ENCODE measurements around the gene RXFP3.

RXFP3 gene

DNA sequence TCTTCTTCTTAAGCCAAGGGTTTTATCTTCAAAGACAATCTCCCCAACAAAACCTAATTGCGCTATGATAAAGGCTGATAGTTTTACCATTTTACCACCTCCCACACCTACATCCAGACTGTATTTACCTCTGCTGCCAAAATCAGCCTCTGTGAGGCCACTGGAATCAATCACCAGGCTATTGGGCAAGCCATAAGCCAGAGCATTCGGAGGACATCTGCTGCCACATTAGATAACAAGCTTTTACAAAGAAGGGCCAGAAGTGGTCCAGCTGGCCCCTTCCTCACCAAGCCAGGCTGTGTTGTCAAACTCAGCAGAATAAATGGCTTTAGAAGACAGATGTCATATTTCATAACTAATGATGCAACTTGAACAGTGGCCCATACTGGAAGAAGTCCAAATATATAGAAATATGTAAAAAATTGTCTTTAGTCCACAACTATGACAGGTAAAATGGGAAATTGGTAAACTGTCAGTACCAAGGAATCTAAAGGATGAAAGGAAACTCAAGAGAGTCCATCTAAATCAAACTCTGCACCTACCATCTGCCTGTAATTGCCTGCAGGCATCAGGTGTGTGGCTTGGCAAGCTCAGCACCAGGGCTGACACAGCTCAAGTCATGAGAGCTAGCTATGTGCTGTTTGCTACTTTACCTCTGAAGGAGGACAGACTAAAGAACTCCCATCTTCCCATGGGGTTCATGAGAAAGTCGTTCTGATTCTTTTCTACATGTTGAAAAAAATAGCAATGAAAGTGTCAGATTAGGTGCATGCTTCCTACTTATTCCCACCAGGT, 32.2 kb downstream of the RXFP3 start:
- TF ChIP-seq, protein P1, sequence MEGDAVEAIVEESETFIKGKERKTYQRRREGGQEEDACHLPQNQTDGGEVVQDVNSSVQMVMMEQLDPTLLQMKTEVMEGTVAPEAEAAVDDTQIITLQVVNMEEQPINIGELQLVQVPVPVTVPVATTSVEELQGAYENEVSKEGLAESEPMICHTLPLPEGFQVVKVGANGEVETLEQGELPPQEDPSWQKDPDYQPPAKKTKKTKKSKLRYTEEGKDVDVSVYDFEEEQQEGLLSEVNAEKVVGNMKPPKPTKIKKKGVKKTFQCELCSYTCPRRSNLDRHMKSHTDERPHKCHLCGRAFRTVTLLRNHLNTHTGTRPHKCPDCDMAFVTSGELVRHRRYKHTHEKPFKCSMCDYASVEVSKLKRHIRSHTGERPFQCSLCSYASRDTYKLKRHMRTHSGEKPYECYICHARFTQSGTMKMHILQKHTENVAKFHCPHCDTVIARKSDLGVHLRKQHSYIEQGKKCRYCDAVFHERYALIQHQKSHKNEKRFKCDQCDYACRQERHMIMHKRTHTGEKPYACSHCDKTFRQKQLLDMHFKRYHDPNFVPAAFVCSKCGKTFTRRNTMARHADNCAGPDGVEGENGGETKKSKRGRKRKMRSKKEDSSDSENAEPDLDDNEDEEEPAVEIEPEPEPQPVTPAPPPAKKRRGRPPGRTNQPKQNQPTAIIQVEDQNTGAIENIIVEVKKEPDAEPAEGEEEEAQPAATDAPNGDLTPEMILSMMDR (IDR thresholded peaks at IDR 0.05; ENCODE audit: poor library complexity, severe bottlenecking), result no peak
- H3K4me1 ChIP-seq (ENCODE audit: insufficient read depth, poor library complexity, severe bottlenecking), result no peaks in the 10 kb centered on the region
- H3K36me3 ChIP-seq (ENCODE audit: low read depth), result no peaks in the 10 kb centered on the region
- no peak overlapping the region for H3K27ac ChIP-seq (ENCODE audit: poor library complexity, severe bottlenecking)
- H3K27me3 ChIP-seq (ENCODE audit: insufficient read depth, poor library complexity, severe bottlenecking), result no peaks in the 10 kb centered on the region
- H3K9me3 ChIP-seq (ENCODE audit: severe bottlenecking), result no peaks in the 10 kb centered on the region
- no peak overlapping the region for H3K4me3 ChIP-seq (ENCODE audit: severe bottlenecking)
- DNase-seq (ENCODE audit: low spot score) (no peak), ATAC-seq (ENCODE audit: low read depth) (0 out of 3 replicates have a peak, but pooled peaks have one; percentile 21)

DNA sequence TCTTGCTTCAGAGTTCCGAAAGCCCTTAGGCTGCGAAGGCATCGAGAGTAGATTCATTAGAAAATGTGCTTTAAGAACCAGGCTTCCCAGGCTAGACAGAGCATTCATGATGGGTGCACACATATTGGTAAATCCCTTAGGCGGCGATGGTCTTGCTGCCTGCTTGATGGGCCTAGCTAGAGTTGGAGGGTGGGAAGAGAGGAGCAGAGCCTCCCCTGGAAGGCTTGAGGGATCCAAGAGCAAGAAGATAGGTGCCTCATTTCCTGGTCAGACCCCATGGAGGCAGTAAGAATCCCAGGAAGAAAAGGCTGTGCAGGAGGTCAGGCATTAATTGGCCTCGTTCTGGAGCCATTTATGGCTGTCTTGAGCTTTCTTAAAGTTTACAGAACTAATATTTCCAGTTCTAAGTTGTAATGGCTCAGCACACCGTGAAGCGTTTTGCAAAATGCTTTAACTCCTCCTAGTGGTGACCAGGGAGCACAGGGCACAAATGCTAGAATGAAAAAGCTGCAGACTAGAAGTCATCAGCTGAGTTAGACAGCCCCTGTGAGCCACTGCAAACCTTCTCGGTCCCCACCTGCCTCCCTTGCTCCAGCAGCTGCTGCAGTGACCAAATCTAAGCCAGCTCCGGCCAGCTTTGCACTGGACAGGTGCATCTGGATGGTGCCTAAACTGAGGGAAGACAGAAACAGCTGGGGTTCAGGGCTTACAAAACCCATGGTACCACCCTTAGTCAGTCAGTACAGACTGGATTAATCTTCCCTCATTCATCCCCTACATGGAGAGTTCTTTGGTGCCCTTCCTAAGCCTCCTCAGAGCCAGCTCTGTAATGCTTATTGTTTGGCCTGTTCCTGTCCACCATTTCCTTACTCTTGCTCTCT, 33.6 kb downstream of the RXFP3 start:
- DNase-seq (ENCODE audit: low spot score), result no peak
- no peaks in the 10 kb centered on the region for H3K36me3 ChIP-seq (ENCODE audit: low read depth)
- TF ChIP-seq, protein P1 (IDR thresholded peaks at IDR 0.05; ENCODE audit: poor library complexity, severe bottlenecking), result peak; percentile 79
- H3K9me3 ChIP-seq (ENCODE audit: severe bottlenecking), result no peaks in the 10 kb centered on the region
- ATAC-seq (ENCODE audit: low read depth), result peak; percentile 82
- no peaks in the 10 kb centered on the region for H3K27me3 ChIP-seq (ENCODE audit: insufficient read depth, poor library complexity, severe bottlenecking)
- H3K4me1 ChIP-seq (ENCODE audit: insufficient read depth, poor library complexity, severe bottlenecking), result no peaks in the 10 kb centered on the region
- H3K4me3 ChIP-seq (ENCODE audit: severe bottlenecking), result no peak overlapping the region
- no peak overlapping the region for H3K27ac ChIP-seq (ENCODE audit: poor library complexity, severe bottlenecking)

DNA sequence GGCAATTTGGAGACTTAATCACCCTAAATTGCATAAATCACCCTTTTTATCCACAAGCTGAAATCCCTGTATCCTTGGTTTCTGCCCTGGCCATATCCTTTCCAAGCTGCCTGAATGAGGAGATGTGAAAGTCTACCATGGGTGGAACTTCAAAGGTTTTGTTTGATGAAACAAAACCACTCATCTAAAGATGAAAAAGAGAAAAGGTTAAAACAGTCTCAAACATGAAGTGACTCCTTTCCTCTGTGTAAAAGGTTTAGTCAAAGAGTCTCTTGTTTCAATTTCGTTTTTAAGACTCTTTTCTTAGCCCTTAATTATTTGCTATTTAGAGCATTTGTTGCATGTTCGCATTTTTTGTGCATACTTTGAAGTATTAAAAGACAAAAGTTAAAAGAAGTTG, 37.1 kb downstream of the RXFP3 start:
- Histone ChIP-seq H3K4me3 (ENCODE audit: severe bottlenecking) (no peak overlapping the region), H3K27ac (ENCODE audit: poor library complexity, severe bottlenecking) (no peak overlapping the region)
- TF ChIP-seq, protein P1 (IDR thresholded peaks at IDR 0.05; ENCODE audit: poor library complexity, severe bottlenecking), result no peak

DNA sequence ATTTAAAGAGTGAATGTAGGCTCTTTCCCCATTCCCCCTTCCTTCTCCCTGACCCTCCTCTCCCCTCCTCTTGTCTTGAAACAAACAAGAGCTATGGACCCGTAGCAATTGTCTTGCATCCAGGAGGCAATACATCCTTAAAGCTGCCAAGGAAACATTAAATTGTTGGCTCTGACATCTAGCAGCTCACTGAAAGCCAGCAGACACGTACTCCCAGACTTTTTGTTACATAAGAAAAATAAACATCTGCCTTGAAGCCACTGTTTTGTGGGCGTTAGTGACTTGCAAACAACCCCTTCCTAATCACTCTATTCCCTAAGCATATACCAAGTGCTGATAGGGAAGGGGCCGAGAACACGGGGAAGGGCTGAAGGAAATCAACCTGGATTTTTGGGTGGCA, 39.7 kb downstream of the RXFP3 start:
- Histone ChIP-seq H3K9me3 (ENCODE audit: severe bottlenecking) (no peaks in the 10 kb centered on the region), H3K27me3 (ENCODE audit: insufficient read depth, poor library complexity, severe bottlenecking) (no peaks in the 10 kb centered on the region), H3K27ac (ENCODE audit: poor library complexity, severe bottlenecking) (no peak overlapping the region), H3K4me3 (ENCODE audit: severe bottlenecking) (no peak overlapping the region), H3K36me3 (ENCODE audit: low read depth) (no peaks in the 10 kb centered on the region), H3K4me1 (ENCODE audit: insufficient read depth, poor library complexity, severe bottlenecking) (no peaks in the 10 kb centered on the region)
- no peak for DNase-seq (ENCODE audit: low spot score)
- no peak for ATAC-seq (ENCODE audit: low read depth)
- TF ChIP-seq, protein P1 (IDR thresholded peaks at IDR 0.05; ENCODE audit: poor library complexity, severe bottlenecking), result no peak

More for the DNA sequence above, 37.1 kb downstream of the RXFP3 start:
- DNase-seq (ENCODE audit: low spot score), result no peak
- H3K27me3 ChIP-seq (ENCODE audit: insufficient read depth, poor library complexity, severe bottlenecking), result no peaks in the 10 kb centered on the region
- no peaks in the 10 kb centered on the region for H3K9me3 ChIP-seq (ENCODE audit: severe bottlenecking)
- no peak for ATAC-seq (ENCODE audit: low read depth)
- no peaks in the 10 kb centered on the region for H3K36me3 ChIP-seq (ENCODE audit: low read depth)
- no peaks in the 10 kb centered on the region for H3K4me1 ChIP-seq (ENCODE audit: insufficient read depth, poor library complexity, severe bottlenecking)
